Measurements from ENCODE around the gene OLA1. TPM values are rescaled to one million over a fixed set of nuclear protein-coding genes. Genes with fewer than 3 reads are reported as not detected.

OLA1 gene
- total and polyA plus RNA-seq, 9 of the 15 experiments (the other 6 are each of a cell fraction or from before 2014, with no cell fraction given) = 208 to 353 (median 225) TPM

DNA sequence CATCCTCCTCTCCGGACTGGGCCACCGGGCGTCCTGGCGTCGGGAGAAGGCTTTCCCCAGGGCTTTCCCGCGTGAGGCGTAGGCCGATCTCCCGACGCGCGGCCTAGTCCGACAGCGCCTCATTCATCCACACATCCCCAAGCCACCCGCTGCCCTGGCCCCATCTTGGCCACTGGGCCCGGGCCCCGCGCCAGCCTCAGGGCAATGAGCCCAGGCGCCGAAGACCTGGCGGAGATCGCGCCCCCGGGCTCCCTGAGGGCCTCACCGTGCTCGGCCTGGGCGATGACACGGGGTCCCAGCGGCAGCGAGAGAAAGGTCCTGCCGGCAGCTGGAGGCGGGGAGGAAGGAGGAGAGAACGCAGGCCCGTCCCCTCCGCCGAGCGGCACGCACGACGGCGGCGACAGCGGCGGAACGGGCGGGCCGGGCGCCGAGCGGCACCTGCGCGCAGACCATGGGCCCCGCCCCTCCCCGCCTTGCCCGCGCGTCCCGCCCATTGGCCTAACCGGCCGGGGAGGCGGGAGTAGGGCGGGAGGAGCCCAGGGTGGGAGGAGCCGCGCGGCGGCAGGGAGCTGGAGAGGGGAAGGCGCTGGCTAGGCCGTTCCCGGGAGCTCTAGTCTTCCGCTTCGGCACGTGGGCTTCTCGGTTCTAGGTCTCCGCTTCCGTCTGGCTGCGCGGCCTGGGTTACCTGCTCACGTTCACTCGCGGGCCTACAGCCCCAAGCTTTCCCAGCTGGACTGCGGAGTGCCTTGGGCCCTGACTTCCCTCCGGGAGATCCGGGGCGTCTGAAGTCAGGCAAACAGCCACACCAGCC lies at the start of gene OLA1 (continued):
- peak; percentile 76 for TF ChIP-seq GABPB1 (CRISPR knock-in tag; IDR thresholded peaks at IDR 0.05)
- peak; percentile 47 for TF ChIP-seq ZNF263 (CRISPR knock-in tag; IDR thresholded peaks at IDR 0.05; ENCODE audit: borderline replicate concordance)
- TF ChIP-seq, protein P1, sequence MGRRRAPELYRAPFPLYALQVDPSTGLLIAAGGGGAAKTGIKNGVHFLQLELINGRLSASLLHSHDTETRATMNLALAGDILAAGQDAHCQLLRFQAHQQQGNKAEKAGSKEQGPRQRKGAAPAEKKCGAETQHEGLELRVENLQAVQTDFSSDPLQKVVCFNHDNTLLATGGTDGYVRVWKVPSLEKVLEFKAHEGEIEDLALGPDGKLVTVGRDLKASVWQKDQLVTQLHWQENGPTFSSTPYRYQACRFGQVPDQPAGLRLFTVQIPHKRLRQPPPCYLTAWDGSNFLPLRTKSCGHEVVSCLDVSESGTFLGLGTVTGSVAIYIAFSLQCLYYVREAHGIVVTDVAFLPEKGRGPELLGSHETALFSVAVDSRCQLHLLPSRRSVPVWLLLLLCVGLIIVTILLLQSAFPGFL (CRISPR knock-in tag; IDR thresholded peaks at IDR 0.05) = 0 out of 2 replicates have a peak, but pooled peaks have one; percentile 79
- TF ChIP-seq STAG1 (CRISPR knock-in tag; IDR thresholded peaks at IDR 0.05; ENCODE audit: borderline replicate concordance) = no peak
- TF ChIP-seq, protein P2, sequence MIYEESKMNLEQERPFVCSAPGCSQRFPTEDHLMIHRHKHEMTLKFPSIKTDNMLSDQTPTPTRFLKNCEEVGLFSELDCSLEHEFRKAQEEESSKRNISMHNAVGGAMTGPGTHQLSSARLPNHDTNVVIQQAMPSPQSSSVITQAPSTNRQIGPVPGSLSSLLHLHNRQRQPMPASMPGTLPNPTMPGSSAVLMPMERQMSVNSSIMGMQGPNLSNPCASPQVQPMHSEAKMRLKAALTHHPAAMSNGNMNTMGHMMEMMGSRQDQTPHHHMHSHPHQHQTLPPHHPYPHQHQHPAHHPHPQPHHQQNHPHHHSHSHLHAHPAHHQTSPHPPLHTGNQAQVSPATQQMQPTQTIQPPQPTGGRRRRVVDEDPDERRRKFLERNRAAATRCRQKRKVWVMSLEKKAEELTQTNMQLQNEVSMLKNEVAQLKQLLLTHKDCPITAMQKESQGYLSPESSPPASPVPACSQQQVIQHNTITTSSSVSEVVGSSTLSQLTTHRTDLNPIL (CRISPR knock-in tag; IDR thresholded peaks at IDR 0.05) = 0 out of 2 replicates have a peak, but pooled peaks have one; percentile 47
- peak; percentile 41 for TF ChIP-seq EGR1 (conservative IDR thresholded peaks at IDR 0.05)
- TF ChIP-seq, protein P3, sequence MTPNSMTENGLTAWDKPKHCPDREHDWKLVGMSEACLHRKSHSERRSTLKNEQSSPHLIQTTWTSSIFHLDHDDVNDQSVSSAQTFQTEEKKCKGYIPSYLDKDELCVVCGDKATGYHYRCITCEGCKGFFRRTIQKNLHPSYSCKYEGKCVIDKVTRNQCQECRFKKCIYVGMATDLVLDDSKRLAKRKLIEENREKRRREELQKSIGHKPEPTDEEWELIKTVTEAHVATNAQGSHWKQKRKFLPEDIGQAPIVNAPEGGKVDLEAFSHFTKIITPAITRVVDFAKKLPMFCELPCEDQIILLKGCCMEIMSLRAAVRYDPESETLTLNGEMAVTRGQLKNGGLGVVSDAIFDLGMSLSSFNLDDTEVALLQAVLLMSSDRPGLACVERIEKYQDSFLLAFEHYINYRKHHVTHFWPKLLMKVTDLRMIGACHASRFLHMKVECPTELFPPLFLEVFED (CRISPR knock-in tag; conservative IDR thresholded peaks at IDR 0.05) = 0 out of 2 replicates have a peak, but pooled peaks have one; percentile 10
- no peak for TF ChIP-seq NR2F6 (CRISPR knock-in tag; IDR thresholded peaks at IDR 0.05)
- peak; percentile 94 for TF ChIP-seq KDM5B (IDR thresholded peaks at IDR 0.05; ENCODE audit: insufficient replicate concordance, low read depth, low read length)
- peak; percentile 93 for TF ChIP-seq POLR2B (IDR thresholded peaks at IDR 0.05; ENCODE audit: low read depth, partially characterized antibody)
- TF ChIP-seq ZNF253 (CRISPR knock-in tag; conservative IDR thresholded peaks at IDR 0.05) = 0 out of 2 replicates have a peak, but pooled peaks have one; percentile 59
- TF ChIP-seq MYC (IDR thresholded peaks at IDR 0.05; ENCODE audit: low read depth, low read length) = peak; percentile 97
- TF ChIP-seq MYC (CRISPR knock-in tag; IDR thresholded peaks at IDR 0.05; ENCODE audit: borderline replicate concordance, low read depth) = peak; percentile 96; the same call in 1 of the 2 replicates
- TF ChIP-seq ZBTB1 (CRISPR knock-in tag; IDR thresholded peaks at IDR 0.05; ENCODE audit: borderline replicate concordance, low read depth) = 0 out of 2 replicates have a peak, but pooled peaks have one; percentile 78
- TF ChIP-seq, protein P4, sequence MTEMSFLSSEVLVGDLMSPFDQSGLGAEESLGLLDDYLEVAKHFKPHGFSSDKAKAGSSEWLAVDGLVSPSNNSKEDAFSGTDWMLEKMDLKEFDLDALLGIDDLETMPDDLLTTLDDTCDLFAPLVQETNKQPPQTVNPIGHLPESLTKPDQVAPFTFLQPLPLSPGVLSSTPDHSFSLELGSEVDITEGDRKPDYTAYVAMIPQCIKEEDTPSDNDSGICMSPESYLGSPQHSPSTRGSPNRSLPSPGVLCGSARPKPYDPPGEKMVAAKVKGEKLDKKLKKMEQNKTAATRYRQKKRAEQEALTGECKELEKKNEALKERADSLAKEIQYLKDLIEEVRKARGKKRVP (CRISPR knock-in tag; IDR thresholded peaks at IDR 0.05) = peak; percentile 52; the same call in 1 of the 2 replicates
- peak; percentile 72 for TF ChIP-seq NR2C2 (CRISPR knock-in tag; IDR thresholded peaks at IDR 0.05)
- TF ChIP-seq NR2C2 (tag; IDR thresholded peaks at IDR 0.05) = peak; percentile 38; the same call in 1 of the 2 replicates
- TF ChIP-seq POLR2G (IDR thresholded peaks at IDR 0.05; ENCODE audit: low read depth, low read length) = peak; percentile 96
- TF ChIP-seq, protein P5, sequence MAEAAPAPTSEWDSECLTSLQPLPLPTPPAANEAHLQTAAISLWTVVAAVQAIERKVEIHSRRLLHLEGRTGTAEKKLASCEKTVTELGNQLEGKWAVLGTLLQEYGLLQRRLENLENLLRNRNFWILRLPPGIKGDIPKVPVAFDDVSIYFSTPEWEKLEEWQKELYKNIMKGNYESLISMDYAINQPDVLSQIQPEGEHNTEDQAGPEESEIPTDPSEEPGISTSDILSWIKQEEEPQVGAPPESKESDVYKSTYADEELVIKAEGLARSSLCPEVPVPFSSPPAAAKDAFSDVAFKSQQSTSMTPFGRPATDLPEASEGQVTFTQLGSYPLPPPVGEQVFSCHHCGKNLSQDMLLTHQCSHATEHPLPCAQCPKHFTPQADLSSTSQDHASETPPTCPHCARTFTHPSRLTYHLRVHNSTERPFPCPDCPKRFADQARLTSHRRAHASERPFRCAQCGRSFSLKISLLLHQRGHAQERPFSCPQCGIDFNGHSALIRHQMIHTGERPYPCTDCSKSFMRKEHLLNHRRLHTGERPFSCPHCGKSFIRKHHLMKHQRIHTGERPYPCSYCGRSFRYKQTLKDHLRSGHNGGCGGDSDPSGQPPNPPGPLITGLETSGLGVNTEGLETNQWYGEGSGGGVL (CRISPR knock-in tag; IDR thresholded peaks at IDR 0.05) = no peak
- no peak for TF ChIP-seq ZNF717 (CRISPR knock-in tag; IDR thresholded peaks at IDR 0.05)

All from K562 (cell line).